ENCODE measurements around the gene PDK1.
"Not testable (repeated sequence)": the region's sequence is repeated elsewhere in the genome, so short reads cannot be mapped to it uniquely, and the experiment has no call there.

PDK1 gene

DNA sequence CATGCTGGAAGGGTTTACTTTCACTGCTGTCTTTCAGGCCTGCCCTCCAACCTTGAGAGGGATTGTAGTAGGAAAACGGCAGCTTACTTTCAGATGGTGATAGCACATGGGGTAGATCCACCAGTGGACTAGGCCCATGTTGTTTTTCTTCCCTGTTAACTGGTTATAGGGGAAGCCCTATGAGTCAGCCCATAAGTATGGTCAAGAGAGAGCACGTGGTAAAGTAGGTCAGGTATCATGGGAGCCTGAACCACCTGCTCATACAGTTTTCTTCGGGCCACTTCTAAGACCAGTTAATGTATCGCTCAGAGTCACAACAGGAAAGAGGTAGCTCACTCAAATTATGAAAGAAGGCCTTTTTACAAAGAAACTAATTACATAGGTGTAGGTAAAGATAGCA, 33.0 kb downstream of the PDK1 start:
- Histone ChIP-seq H3K4me3 (ENCODE audit: low read length) (no peak overlapping the region), H3K9me3 (ENCODE audit: low read length) (peaks cover 2% of the 10 kb centered on the region), H3K36me3 (ENCODE audit: insufficient read depth, low read length) (no peaks in the 10 kb centered on the region), H3K4me1 (ENCODE audit: insufficient read depth, low read length) (no peaks in the 10 kb centered on the region), H2AFZ (ENCODE audit: low read depth, low read length) (no peak overlapping the region), H3K27me3 (ENCODE audit: insufficient read depth, low read length) (no peaks in the 10 kb centered on the region)

DNA sequence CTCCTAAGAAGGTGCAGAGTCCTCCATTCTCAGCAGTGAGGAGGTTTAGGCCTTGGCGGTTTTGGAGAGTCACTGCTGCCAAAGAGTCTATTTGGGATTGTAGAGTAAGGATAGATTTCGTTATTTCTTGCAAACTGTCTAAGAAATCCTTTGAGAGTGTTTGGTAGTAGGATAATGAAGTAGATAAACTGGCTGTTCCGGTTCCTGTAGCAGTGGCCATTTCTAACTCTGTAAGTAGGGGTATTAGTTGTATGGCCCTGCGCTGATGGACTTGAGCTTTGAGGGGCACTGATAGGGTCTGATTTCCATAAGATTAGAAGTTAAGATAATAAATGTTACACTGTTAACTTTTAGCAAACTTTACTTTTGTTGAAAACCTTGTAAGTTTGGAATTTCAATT, 35.5 kb downstream of the PDK1 start:
- H3K36me3 ChIP-seq (ENCODE audit: insufficient read depth, low read length) = not testable (repeated sequence)

DNA sequence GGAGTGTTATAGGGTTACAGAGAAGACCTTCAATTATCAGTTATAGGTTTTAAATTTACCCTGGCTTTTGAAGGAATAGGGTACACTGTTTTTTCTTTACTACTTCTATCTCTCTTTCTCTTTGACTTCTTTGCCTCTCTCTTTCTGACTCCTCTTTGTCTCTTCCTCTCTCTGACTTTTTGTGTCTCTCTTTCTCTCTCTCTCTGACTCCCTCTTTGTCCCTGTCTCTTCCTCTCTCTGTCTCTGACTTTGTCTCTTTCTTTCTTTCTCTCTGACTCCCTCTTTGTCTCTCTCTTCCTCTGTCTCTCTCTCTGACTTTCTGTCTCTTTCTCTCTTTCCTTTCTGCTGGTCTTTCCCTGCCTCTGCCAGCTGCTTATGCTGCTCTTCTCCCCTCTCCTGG, 36.3 kb downstream of the PDK1 start:
- H3K4me1 ChIP-seq (ENCODE audit: insufficient read depth, low read length); H3K9me3 ChIP-seq (ENCODE audit: low read length); H2AFZ ChIP-seq (ENCODE audit: low read depth, low read length); H3K4me3 ChIP-seq (ENCODE audit: low read length); H3K27me3 ChIP-seq (ENCODE audit: insufficient read depth, low read length): not testable (repeated sequence)
- peaks cover 10% of the 10 kb centered on the region for H3K36me3 ChIP-seq (ENCODE audit: insufficient read depth, low read length)

More for the DNA sequence above, 35.5 kb downstream of the PDK1 start:
- not testable (repeated sequence) for H3K9me3 ChIP-seq (ENCODE audit: low read length); H3K4me1 ChIP-seq (ENCODE audit: insufficient read depth, low read length); H2AFZ ChIP-seq (ENCODE audit: low read depth, low read length); H3K4me3 ChIP-seq (ENCODE audit: low read length); H3K27me3 ChIP-seq (ENCODE audit: insufficient read depth, low read length)

DNA sequence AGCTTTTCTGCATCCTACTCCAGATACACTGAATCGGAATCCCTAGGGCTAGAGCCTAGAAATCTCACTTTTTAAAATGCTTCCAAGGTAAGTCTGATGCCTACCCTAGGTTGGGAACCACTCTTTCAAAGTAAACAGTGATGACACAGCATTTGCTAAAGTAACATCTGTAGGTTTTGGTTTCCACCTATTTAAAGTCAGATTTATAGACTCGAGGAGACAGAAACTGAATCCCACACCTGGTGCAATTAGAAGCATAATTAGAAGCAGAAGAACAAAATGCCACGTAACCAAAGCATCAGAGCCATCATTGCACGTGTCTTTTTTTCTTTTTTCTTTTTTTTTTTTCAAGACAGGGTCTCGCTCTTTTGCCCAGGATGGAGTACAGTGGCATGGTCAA, 40.9 kb downstream of the PDK1 start:
- no peaks in the 10 kb centered on the region for H3K4me1 ChIP-seq (ENCODE audit: insufficient read depth, low read length)
- H3K9me3 ChIP-seq (ENCODE audit: low read length) = no peaks in the 10 kb centered on the region
- no peaks in the 10 kb centered on the region for H3K27me3 ChIP-seq (ENCODE audit: insufficient read depth, low read length)
- peaks cover 11% of the 10 kb centered on the region for H3K36me3 ChIP-seq (ENCODE audit: insufficient read depth, low read length)
- H3K4me3 ChIP-seq (ENCODE audit: low read length) = no peak overlapping the region
- H2AFZ ChIP-seq (ENCODE audit: low read depth, low read length) = no peak overlapping the region

DNA sequence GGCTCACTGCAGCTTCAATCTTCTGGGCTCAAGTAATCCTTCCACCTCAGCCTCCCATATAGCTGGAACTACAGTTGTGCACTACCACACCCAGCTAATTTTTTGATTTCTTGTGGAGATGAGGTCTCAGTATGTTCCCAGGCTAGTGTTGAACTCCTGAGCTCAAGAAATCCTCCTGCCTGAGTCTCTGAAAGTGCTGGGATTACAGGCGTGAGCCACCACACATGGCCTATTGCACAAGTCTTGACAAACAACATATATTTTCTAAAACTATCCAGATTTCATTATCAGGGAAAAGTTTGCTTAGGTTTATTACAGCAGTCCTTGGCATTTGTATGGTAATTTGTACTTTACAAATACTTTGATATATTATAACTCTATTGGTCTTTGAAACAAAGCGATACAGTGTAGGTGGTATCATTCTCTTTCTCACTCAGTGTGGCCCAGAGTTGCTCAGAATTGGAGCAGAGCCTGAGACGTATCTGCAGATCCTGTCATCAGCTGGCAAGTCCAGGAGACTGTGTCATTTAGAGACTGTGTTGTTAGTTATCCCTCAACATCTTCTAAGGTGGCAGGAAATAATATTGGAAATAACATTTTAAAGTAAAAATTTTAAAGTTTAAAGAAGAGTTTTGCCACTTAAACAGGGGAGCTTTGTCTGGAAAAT, 41.4 kb downstream of the PDK1 start:
- H3K4me3 ChIP-seq (ENCODE audit: low read length) = no peak overlapping the region

DNA sequence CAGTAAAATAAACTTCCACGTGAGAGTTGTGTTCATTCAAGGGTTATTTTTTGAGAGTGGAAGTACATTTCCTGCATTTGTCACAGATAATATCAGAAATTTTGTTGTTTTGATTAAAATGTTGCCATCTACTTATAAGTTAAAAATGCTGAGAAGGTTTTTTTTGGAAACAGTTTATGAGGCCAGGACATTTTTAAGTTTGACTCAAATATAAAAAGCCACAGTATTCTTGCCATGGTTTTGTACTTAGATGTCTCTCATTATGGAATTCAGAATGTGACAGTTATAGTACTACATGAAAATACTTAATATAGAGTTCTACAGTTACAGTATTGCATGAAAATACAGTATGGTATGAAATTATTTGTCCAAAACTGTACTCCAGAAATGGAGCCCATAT, 44.1 kb downstream of the PDK1 start:
- H3K4me1 ChIP-seq (ENCODE audit: insufficient read depth, low read length) = no peaks in the 10 kb centered on the region

More for the DNA sequence above, 41.4 kb downstream of the PDK1 start:
- Histone ChIP-seq H3K36me3 (ENCODE audit: insufficient read depth, low read length) (peaks cover 11% of the 10 kb centered on the region), H3K4me1 (ENCODE audit: insufficient read depth, low read length) (no peaks in the 10 kb centered on the region), H3K27me3 (ENCODE audit: insufficient read depth, low read length) (no peaks in the 10 kb centered on the region), H2AFZ (ENCODE audit: low read depth, low read length) (no peak overlapping the region), H3K9me3 (ENCODE audit: low read length) (no peaks in the 10 kb centered on the region)

DNA sequence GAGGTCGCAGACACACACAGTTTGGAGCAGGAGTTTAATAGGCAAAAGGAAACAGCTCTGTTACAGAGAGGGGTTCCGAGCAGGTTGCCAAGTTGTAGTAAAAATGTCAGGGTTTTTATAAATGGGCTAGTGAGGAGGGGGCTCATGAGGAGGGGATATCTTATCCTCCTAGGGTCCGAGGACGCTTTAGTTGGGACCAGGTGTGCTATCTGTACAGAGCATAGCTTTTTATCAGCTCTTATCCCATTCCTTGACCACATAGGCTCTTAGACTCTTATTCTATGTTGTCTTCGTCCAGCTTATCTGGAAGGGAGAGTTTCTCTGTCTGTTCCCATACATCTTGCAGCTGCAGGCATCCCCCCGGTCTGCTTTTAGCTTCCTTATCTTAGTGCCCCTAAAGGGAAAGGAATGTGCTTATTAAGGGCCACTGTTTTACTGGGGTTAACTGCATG, 44.7 kb downstream of the PDK1 start:
- peaks cover 11% of the 10 kb centered on the region for H3K36me3 ChIP-seq (ENCODE audit: insufficient read depth, low read length)
- H2AFZ ChIP-seq (ENCODE audit: low read depth, low read length) = no peak overlapping the region
- no peak overlapping the region for H3K4me3 ChIP-seq (ENCODE audit: low read length)
- no peaks in the 10 kb centered on the region for H3K27me3 ChIP-seq (ENCODE audit: insufficient read depth, low read length)
- no peaks in the 10 kb centered on the region for H3K4me1 ChIP-seq (ENCODE audit: insufficient read depth, low read length)
- no peaks in the 10 kb centered on the region for H3K9me3 ChIP-seq (ENCODE audit: low read length)

More for the DNA sequence above, 44.1 kb downstream of the PDK1 start:
- H3K27me3 ChIP-seq (ENCODE audit: insufficient read depth, low read length) = no peaks in the 10 kb centered on the region
- no peak overlapping the region for H2AFZ ChIP-seq (ENCODE audit: low read depth, low read length)
- H3K4me3 ChIP-seq (ENCODE audit: low read length) = no peak overlapping the region
- H3K36me3 ChIP-seq (ENCODE audit: insufficient read depth, low read length) = peaks cover 11% of the 10 kb centered on the region
- no peaks in the 10 kb centered on the region for H3K9me3 ChIP-seq (ENCODE audit: low read length)

DNA sequence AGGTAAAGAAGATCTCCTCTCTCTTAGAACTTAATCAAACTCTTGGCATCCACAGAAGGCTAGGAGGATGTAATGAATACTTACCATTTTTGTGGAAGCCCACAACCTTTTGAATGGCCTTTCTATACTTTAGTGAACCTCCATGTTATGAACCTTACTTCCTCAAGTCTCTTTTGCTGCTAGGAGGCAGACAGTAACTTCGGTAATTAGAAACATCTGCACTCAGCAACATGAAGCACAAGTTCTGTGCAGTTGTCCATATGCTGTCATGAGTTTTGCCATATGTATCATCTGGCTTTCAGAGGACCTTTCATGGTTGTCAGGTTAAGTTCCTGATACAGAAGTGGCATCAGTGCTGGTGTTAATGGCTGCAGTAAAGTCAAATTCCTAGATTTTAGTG, 50.4 kb downstream of the PDK1 start:
- Histone ChIP-seq H3K36me3 (ENCODE audit: insufficient read depth, low read length) (no peaks in the 10 kb centered on the region), H3K4me1 (ENCODE audit: insufficient read depth, low read length) (no peaks in the 10 kb centered on the region), H3K9me3 (ENCODE audit: low read length) (no peaks in the 10 kb centered on the region), H2AFZ (ENCODE audit: low read depth, low read length) (no peak overlapping the region), H3K27me3 (ENCODE audit: insufficient read depth, low read length) (no peaks in the 10 kb centered on the region), H3K4me3 (ENCODE audit: low read length) (no peak overlapping the region)

DNA sequence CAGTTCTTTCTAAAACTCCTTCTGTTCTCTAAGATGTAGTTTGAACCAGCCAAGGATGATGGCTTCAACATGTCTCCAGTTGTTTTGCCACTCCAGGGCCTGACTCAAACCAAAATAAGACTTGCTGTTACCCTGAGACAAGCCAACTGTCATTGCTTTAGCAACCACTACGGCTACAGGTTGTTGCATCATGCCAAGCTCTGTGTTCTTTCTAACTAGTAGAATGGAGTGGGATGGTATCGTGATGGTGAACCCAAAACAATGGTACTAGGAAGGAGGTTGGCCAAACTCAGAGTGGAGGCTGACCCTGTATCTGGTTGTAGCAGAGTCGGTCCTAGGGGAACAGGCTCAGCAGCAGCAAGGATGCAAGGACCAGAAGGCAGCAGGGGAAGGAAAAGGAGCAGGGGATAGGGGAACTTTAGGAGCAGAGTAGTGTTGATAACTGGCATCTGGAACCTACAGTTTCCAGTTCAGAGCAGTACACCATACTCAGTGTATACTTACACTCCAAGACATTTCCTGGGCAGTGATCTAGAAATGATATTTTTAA, 51.6 kb downstream of the PDK1 start:
- no peaks in the 10 kb centered on the region for H3K9me3 ChIP-seq (ENCODE audit: low read length)
- no peaks in the 10 kb centered on the region for H3K27me3 ChIP-seq (ENCODE audit: insufficient read depth, low read length)
- no peak overlapping the region for H2AFZ ChIP-seq (ENCODE audit: low read depth, low read length)
- no peaks in the 10 kb centered on the region for H3K4me1 ChIP-seq (ENCODE audit: insufficient read depth, low read length)
- no peak overlapping the region for H3K4me3 ChIP-seq (ENCODE audit: low read length)
- H3K36me3 ChIP-seq (ENCODE audit: insufficient read depth, low read length) = no peaks in the 10 kb centered on the region

DNA sequence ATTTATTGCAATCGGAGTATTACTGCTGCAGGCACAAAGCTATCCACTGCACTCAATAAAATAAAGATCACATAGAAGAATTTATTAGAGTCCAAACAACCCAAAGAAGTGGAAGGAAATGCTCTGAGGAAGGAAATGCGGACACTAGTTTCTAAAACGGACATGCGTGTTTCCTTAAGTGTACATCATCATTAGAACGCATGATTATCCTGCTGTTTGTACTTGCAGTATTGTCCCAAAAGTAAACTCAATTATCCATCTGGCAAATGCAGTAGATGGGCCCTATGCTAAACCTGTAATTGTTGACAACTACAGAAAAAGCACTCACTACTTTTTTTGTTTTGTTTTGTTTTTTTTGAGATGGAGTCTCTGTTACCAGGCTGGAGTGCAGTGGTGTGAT, 53.6 kb downstream of the PDK1 start:
- H3K27me3 ChIP-seq (ENCODE audit: insufficient read depth, low read length) = no peaks in the 10 kb centered on the region

DNA sequence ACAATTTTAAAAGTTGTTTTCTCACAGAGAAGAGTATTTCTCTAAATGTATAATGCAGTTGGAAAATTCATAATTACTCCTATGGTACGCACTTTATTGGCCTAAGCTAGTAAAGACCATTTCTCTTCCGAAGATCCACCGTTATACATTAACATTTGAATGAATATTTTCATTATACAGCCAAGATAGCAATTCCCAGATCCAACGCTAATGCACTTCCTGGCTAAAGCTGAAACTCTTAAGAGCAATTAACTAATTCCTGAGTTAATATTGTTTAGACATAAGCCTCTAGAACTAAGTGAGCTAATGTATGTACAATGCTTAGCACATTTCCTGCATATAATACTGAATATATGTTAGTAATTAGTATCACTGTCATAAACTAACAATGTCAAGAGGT, 56.2 kb downstream of the PDK1 start:
- Histone ChIP-seq H3K36me3 (ENCODE audit: insufficient read depth, low read length) (no peaks in the 10 kb centered on the region), H3K4me1 (ENCODE audit: insufficient read depth, low read length) (no peaks in the 10 kb centered on the region), H3K27me3 (ENCODE audit: insufficient read depth, low read length) (no peaks in the 10 kb centered on the region), H3K9me3 (ENCODE audit: low read length) (no peaks in the 10 kb centered on the region), H2AFZ (ENCODE audit: low read depth, low read length) (no peak overlapping the region), H3K4me3 (ENCODE audit: low read length) (no peak overlapping the region)

More for the DNA sequence above, 53.6 kb downstream of the PDK1 start:
- Histone ChIP-seq H3K4me1 (ENCODE audit: insufficient read depth, low read length) (no peaks in the 10 kb centered on the region), H3K9me3 (ENCODE audit: low read length) (no peaks in the 10 kb centered on the region), H2AFZ (ENCODE audit: low read depth, low read length) (no peak overlapping the region), H3K36me3 (ENCODE audit: insufficient read depth, low read length) (no peaks in the 10 kb centered on the region), H3K4me3 (ENCODE audit: low read length) (no peak overlapping the region)

DNA sequence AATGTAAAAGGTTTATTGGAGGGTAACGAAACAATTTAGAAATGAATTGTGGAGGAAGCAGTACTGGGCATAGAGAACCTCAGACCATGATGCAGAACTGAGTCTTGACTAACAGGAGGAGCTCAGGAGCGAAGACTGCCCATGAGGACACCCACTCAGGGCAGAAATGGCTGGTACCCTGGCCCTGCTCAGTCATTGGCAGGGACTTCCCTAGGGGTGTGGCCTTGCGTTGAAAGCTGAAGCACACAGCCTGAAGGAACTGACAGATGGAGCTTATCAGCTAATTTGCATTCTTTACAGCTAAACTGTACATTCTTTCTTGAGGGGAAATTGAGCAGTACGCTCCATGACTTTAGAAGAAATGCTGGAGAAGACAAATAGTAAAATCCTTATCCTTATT, 57.1 kb downstream of the PDK1 start:
- Histone ChIP-seq H3K4me1 (ENCODE audit: insufficient read depth, low read length) (no peaks in the 10 kb centered on the region), H3K27me3 (ENCODE audit: insufficient read depth, low read length) (no peaks in the 10 kb centered on the region), H3K4me3 (ENCODE audit: low read length) (no peak overlapping the region), H3K9me3 (ENCODE audit: low read length) (no peaks in the 10 kb centered on the region), H3K36me3 (ENCODE audit: insufficient read depth, low read length) (no peaks in the 10 kb centered on the region), H2AFZ (ENCODE audit: low read depth, low read length) (no peak overlapping the region)

DNA sequence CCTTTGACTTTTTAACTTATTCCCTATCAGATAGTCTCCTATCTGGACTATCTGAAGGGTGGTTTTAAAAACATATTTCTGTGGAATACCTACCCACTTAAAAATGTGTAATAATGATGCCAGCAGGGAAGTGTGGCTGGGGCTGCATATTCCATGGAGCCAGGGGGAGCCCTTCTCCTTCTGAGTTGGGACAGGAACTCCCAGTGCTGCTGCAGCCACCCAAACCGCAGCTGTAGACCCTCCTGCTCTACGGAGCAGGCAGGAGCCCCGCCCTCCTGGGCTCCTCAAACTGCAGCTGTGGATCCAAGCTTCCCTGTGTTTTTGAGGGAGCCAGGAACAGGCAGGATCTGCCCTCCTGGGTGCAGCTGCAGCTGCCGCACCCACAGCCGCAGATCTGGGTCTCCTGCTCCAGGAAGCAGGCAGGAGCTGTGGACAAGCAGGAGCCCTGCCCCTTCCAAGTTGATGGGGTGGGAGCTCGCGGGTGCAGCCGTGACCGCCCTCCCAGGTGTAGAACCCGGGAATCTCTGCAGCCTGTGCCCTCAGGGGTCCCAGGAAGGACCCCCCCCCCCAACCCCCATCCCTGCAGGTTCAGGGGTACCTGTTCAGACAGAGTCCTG, 57.8 kb downstream of the PDK1 start:
- Histone ChIP-seq H2AFZ (ENCODE audit: low read depth, low read length) (no peak overlapping the region), H3K4me1 (ENCODE audit: insufficient read depth, low read length) (no peaks in the 10 kb centered on the region), H3K36me3 (ENCODE audit: insufficient read depth, low read length) (no peaks in the 10 kb centered on the region), H3K27me3 (ENCODE audit: insufficient read depth, low read length) (no peaks in the 10 kb centered on the region), H3K9me3 (ENCODE audit: low read length) (no peaks in the 10 kb centered on the region), H3K4me3 (ENCODE audit: low read length) (no peak overlapping the region)

Measured in neuron (in vitro differentiated cells).